ENCODE measurements around the gene DGKH. TPM values are rescaled to one million over a fixed set of nuclear protein-coding genes. Genes with fewer than 3 reads are reported as not detected.

Gene DGKH
- total RNA-seq, 1 donor from 2014 or later = 16.8 TPM

GRCh38 chr13:42228527-42228926 is 180.1 kb downstream of the DGKH start:
- FAIRE-seq = no peak
- peaks cover 5% of the 10 kb centered on the region for H3K36me3 ChIP-seq (ENCODE audit: control insufficient read depth, insufficient read depth, low read length)
- no peak for DNase-seq (ENCODE audit: low read depth)
- H3K27me3 ChIP-seq (ENCODE audit: control insufficient read depth, insufficient read depth, low read length) = no peaks in the 10 kb centered on the region
- TF ChIP-seq, protein P1, sequence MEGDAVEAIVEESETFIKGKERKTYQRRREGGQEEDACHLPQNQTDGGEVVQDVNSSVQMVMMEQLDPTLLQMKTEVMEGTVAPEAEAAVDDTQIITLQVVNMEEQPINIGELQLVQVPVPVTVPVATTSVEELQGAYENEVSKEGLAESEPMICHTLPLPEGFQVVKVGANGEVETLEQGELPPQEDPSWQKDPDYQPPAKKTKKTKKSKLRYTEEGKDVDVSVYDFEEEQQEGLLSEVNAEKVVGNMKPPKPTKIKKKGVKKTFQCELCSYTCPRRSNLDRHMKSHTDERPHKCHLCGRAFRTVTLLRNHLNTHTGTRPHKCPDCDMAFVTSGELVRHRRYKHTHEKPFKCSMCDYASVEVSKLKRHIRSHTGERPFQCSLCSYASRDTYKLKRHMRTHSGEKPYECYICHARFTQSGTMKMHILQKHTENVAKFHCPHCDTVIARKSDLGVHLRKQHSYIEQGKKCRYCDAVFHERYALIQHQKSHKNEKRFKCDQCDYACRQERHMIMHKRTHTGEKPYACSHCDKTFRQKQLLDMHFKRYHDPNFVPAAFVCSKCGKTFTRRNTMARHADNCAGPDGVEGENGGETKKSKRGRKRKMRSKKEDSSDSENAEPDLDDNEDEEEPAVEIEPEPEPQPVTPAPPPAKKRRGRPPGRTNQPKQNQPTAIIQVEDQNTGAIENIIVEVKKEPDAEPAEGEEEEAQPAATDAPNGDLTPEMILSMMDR (IDR thresholded peaks at IDR 0.05; ENCODE audit: insufficient read depth, low read length, severe bottlenecking) = no peak
- no peak overlapping the region for H3K4me3 ChIP-seq (ENCODE audit: low read depth, low read length)

DNA sequence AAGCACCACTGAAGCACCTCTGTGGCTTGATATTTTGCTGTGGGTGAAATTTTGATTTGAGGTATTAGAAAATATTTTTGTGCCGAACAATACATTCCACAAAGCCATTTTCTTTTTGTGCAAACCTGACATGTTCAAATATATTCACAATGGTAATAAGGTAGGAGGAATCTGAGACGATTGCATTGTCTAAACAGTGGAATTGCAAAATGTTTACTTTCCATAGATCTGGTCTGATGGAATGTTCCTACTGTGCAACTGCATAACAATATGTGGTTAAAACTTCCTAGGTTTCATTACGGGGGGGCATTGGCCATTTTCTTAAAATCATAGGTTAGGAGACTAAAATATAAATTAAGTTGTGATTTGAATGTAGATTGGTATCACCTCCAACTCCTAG is 180.8 kb downstream of the DGKH start:
- TF ChIP-seq, protein P1 (IDR thresholded peaks at IDR 0.05; ENCODE audit: insufficient read depth, low read length, severe bottlenecking) = no peak
- no peak for FAIRE-seq
- Histone ChIP-seq H3K27me3 (ENCODE audit: control insufficient read depth, insufficient read depth, low read length) (no peaks in the 10 kb centered on the region), H3K36me3 (ENCODE audit: control insufficient read depth, insufficient read depth, low read length) (peaks cover 5% of the 10 kb centered on the region), H3K4me3 (ENCODE audit: low read depth, low read length) (no peak overlapping the region)
- DNase-seq (ENCODE audit: low read depth) = no peak

DNA sequence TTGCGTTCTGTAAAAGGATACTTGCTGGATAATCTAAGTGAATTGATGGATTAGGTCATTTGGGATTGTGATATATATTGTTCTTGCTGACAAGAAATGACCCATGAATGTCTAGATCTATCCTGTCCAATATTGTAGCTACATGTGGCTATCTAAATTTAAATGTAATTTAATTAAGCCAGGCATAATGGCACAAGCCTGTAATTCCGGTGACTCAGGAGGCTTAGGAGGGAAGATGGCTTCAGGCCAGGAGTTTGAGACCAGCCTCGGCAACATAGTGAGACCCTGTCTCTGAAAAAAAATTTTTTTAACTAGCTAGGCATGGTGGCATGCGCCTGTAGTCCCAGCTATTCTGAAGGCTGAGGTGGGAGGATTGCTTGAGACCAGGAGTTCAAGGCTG is 184.2 kb downstream of the DGKH start:
- Histone ChIP-seq H3K4me3 (ENCODE audit: low read depth, low read length) (no peak overlapping the region), H3K36me3 (ENCODE audit: control insufficient read depth, insufficient read depth, low read length) (peaks cover 2% of the 10 kb centered on the region), H3K27me3 (ENCODE audit: control insufficient read depth, insufficient read depth, low read length) (no peaks in the 10 kb centered on the region)
- no peak for DNase-seq (ENCODE audit: low read depth)
- TF ChIP-seq, protein P1 (IDR thresholded peaks at IDR 0.05; ENCODE audit: insufficient read depth, low read length, severe bottlenecking) = no peak
- no peak for FAIRE-seq

GRCh38 chr13:42233726-42234125 is 185.3 kb downstream of the DGKH start:
- TF ChIP-seq, protein P1 (IDR thresholded peaks at IDR 0.05; ENCODE audit: insufficient read depth, low read length, severe bottlenecking) = no peak
- Histone ChIP-seq H3K27me3 (ENCODE audit: control insufficient read depth, insufficient read depth, low read length) (no peaks in the 10 kb centered on the region), H3K4me3 (ENCODE audit: low read depth, low read length) (no peak overlapping the region), H3K36me3 (ENCODE audit: control insufficient read depth, insufficient read depth, low read length) (peaks cover 2% of the 10 kb centered on the region)
- FAIRE-seq (no peak), DNase-seq (ENCODE audit: low read depth) (no peak)

DNA sequence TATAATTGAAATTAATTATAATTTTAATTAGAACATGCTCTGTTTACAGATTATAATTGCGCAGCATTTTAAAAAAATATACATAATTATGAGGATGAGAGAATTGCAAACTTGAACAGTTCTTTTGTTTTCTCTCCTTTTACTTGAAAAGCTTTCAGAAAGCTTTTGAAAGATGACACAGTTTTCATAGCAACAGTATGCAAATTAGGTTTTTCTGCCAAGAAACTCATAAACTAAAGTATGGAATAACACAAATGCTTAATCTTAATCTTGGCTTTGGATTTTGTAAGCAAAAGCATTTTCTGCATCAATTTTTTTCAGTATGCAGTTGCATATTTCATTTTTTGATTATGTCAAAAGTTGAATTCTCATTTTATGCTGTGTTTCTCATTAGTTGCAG is 190.7 kb downstream of the DGKH start:
- Histone ChIP-seq H3K36me3 (ENCODE audit: control insufficient read depth, insufficient read depth, low read length) (no peaks in the 10 kb centered on the region), H3K4me3 (ENCODE audit: low read depth, low read length) (no peak overlapping the region), H3K27me3 (ENCODE audit: control insufficient read depth, insufficient read depth, low read length) (no peaks in the 10 kb centered on the region)
- TF ChIP-seq, protein P1 (IDR thresholded peaks at IDR 0.05; ENCODE audit: insufficient read depth, low read length, severe bottlenecking) = no peak
- FAIRE-seq = no peak
- no peak for DNase-seq (ENCODE audit: low read depth)

GRCh38 chr13:42239644-42240043 is 191.2 kb downstream of the DGKH start:
- DNase-seq (ENCODE audit: low read depth) = peak; percentile 58
- Histone ChIP-seq H3K4me3 (ENCODE audit: low read depth, low read length) (no peak overlapping the region), H3K36me3 (ENCODE audit: control insufficient read depth, insufficient read depth, low read length) (no peaks in the 10 kb centered on the region), H3K27me3 (ENCODE audit: control insufficient read depth, insufficient read depth, low read length) (no peaks in the 10 kb centered on the region)
- FAIRE-seq = no peak
- TF ChIP-seq, protein P1 (IDR thresholded peaks at IDR 0.05; ENCODE audit: insufficient read depth, low read length, severe bottlenecking) = no peak

Data from bronchial epithelial cell (primary cell).